ENCODE data around the gene CASD1.

- TF ChIP-seq CTCF (conservative IDR thresholded peaks at IDR 0.05 in 1 of 2, IDR thresholded peaks at IDR 0.05 in 1 of 2; ENCODE audit: extremely low read depth in 1 of 2, insufficient read depth in 1 of 2, low read depth in 1 of 2, low read length in 2 of 2) = no peak
- no peak for TF ChIP-seq EZH2 (IDR thresholded peaks at IDR 0.05; ENCODE audit: borderline replicate concordance, low read length)
Observed at GRCh38 chr7:94556028-94556427, 46.4 kb downstream of the CASD1 start.
